ENCODE measurements around the gene MAB21L3. TPM values are rescaled to one million over a fixed set of nuclear protein-coding genes. Genes with fewer than 3 reads are reported as not detected.

Gene MAB21L3
- total RNA-seq, 1 experiment from 2014 or later: not detected

- Histone ChIP-seq H4K8ac (replicated peaks; ENCODE audit: insufficient read length, low read depth, low read length) (no peak overlapping the region), H4K5ac (ENCODE audit: insufficient read length, low read depth, low read length) (no peak overlapping the region), H3K79me2 (ENCODE audit: insufficient read depth, low read length) (no peaks in the 10 kb centered on the region), H3K23ac (ENCODE audit: insufficient read length, low read depth, low read length) (no peak overlapping the region), H3K9me3 (ENCODE audit: control insufficient read depth, low read depth, low read length) (no peaks in the 10 kb centered on the region), H3K27ac (ENCODE audit: insufficient read length, low read depth, low read length) (no peak overlapping the region), H3K14ac (ENCODE audit: insufficient read depth, low read length) (no peak overlapping the region), H3K79me1 (ENCODE audit: insufficient read depth, low read depth, low read length, poor library complexity, severe bottlenecking) (no peaks in the 10 kb centered on the region), H3K4me2 (ENCODE audit: insufficient read depth, insufficient read length, low read length) (no peak overlapping the region), H2AFZ (ENCODE audit: low read length) (no peak overlapping the region), H3K4ac (ENCODE audit: low read depth, low read length) (no peak overlapping the region), H3K23me2 (ENCODE audit: insufficient read length, low read depth, low read length, poor library complexity, severe bottlenecking) (no peaks in the 10 kb centered on the region), H3K18ac (ENCODE audit: insufficient read length, low read depth, low read length) (no peak overlapping the region), H3T11ph (ENCODE audit: low read length) (no peak overlapping the region), H2BK20ac (ENCODE audit: low read depth, low read length, poor library complexity, severe bottlenecking) (no peak overlapping the region), H3K56ac (ENCODE audit: insufficient read length, low read depth, low read length) (no peak overlapping the region), H4K91ac (ENCODE audit: insufficient read length, low read depth, low read length) (no peak overlapping the region), H3K9ac (ENCODE audit: extremely low read depth, insufficient read length, low read length) (no peak overlapping the region), H2BK120ac (ENCODE audit: low read depth, low read length, poor library complexity, severe bottlenecking) (no peak overlapping the region), H2BK12ac (ENCODE audit: insufficient read length, low read depth, low read length) (no peak overlapping the region), H3K4me1 (ENCODE audit: insufficient read depth, low read length) (no peaks in the 10 kb centered on the region), H2BK15ac (ENCODE audit: low read depth, low read length) (no peak overlapping the region), H2AK5ac (ENCODE audit: insufficient read length, low read length) (no peak overlapping the region), H2BK5ac (ENCODE audit: insufficient read length, low read length) (no peak overlapping the region), H3K27me3 (ENCODE audit: insufficient read depth, low read length) (no peaks in the 10 kb centered on the region), H4K20me1 (ENCODE audit: control insufficient read depth, insufficient read depth, insufficient read length) (no peaks in the 10 kb centered on the region)
- no peak for DNase-seq
- peaks cover 7% of the 10 kb centered on the region for H3K27me3 Mint-ChIP-seq (ENCODE audit: low read depth)
- no peaks in the 10 kb centered on the region for H3K9me3 Mint-ChIP-seq
- H3K4me3 Mint-ChIP-seq: no peak overlapping the region
- no CpG with 5 or more reads among the region's 1 CpG for WGBS (ENCODE audit: extremely low coverage, insufficient read length, low lambda C conversion rate)
- TF ChIP-seq CTCF (conservative IDR thresholded peaks at IDR 0.05): no peak
- no peaks in the 10 kb centered on the region for H3K36me3 Mint-ChIP-seq (ENCODE audit: insufficient read depth in 1 of 3, low read depth in 3 of 3)
- 0 out of 4 replicates have a peak, but pooled peaks cover 4 to 5% of the 10 kb centered on the region in 2 experiments for H3K4me1 Mint-ChIP-seq
- H3K27ac Mint-ChIP-seq: no peak overlapping the region
Observed at GRCh38 chr1:116178837-116179236, 67.6 kb downstream of the MAB21L3 start.
